Mesendoderm (in vitro differentiated cells): ENCODE data around the gene HTN3.
"Not testable (repeated sequence)": the region's sequence is repeated elsewhere in the genome, so short reads cannot be mapped to it uniquely, and the experiment has no call there.

Experiments
- DNase-seq: peaks from one replicate; pipeline ENCODE4 v3.0.0; 2013
- H2AK5ac ChIP-seq: 2 replicates; pipeline ENCODE4 v1.6.1; 2013; ENCODE audit warnings: low read length, inconsistent platforms
- H2BK120ac ChIP-seq: 2 replicates; pipeline ENCODE4 v1.6.1; 2013; ENCODE audit warnings: low read depth, mild to moderate bottlenecking, low read length, moderate library complexity, mixed read lengths
- H2BK15ac ChIP-seq: replicated peaks from 2 replicates; pipeline ENCODE4 v1.6.1; 2013; ENCODE audit warnings: low read depth, mild to moderate bottlenecking, moderate library complexity
- H2BK5ac ChIP-seq: 2 replicates; pipeline ENCODE4 v1.6.1; 2013; ENCODE audit warnings: low read length, inconsistent platforms
- H3K18ac ChIP-seq: 2 replicates; pipeline ENCODE4 v1.6.1; 2013; ENCODE audit warnings: mild to moderate bottlenecking, low read length, mixed read lengths
- H3K23ac ChIP-seq: one replicate; pipeline ENCODE4 v1.6.1; 2013; ENCODE audit warnings: low read length
- H3K27ac ChIP-seq: 2 replicates; pipeline ENCODE4 v1.5.1; 2013; ENCODE audit warnings: low read depth, mild to moderate bottlenecking, inconsistent platforms, low read length, moderate library complexity
- H3K27me3 ChIP-seq: 2 replicates; pipeline ENCODE4 v1.6.1; 2013; ENCODE audit warnings: low read length, control low read depth, mild to moderate bottlenecking, inconsistent platforms; ENCODE audit not compliant: insufficient read depth, poor library complexity
- H3K36me3 ChIP-seq: 2 replicates; pipeline ENCODE4 v1.6.1; 2013; ENCODE audit warnings: low read length, inconsistent platforms; ENCODE audit not compliant: control insufficient read depth, insufficient read depth
- H3K4ac ChIP-seq: one replicate; pipeline ENCODE4 v1.6.1; 2013; ENCODE audit warnings: low read depth, mild to moderate bottlenecking, low read length, moderate library complexity
- H3K4me1 ChIP-seq: 2 replicates; pipeline ENCODE4 v1.6.1; 2013; ENCODE audit warnings: low read depth, low read length, inconsistent platforms; ENCODE audit not compliant: control insufficient read depth
- H3K4me2 ChIP-seq: 2 replicates; pipeline ENCODE4 v1.6.1; 2013; ENCODE audit warnings: low read length
- H3K4me3 ChIP-seq: 2 replicates; pipeline ENCODE4 v1.5.1; 2013; ENCODE audit warnings: mild to moderate bottlenecking, low read length
- H3K56ac ChIP-seq: one replicate; pipeline ENCODE4 v1.6.1; 2013; ENCODE audit warnings: low read length
- H3K79me1 ChIP-seq: 2 replicates; pipeline ENCODE4 v1.6.1; 2013; ENCODE audit warnings: low read length, inconsistent platforms
- H3K79me2 ChIP-seq: 2 replicates; pipeline ENCODE4 v1.6.1; 2013; ENCODE audit warnings: mild to moderate bottlenecking, low read length; ENCODE audit not compliant: control insufficient read depth, insufficient read depth
- H3K9ac ChIP-seq: 2 replicates; pipeline ENCODE4 v1.6.1; 2013; ENCODE audit warnings: low read length, inconsistent platforms
- H4K5ac ChIP-seq: one replicate; pipeline ENCODE4 v1.6.1; 2013; ENCODE audit warnings: low read length
- H4K8ac ChIP-seq: one replicate; pipeline ENCODE4 v1.6.1; 2013; ENCODE audit warnings: low read depth, mild to moderate bottlenecking, control low read depth, low read length, moderate library complexity
- WGBS: extraction: QIAGEN DNeasy Blood & Tissue Kit; methylation state at CpG from one replicate; pipeline ENCODE4 v1.1.7; 2013; ENCODE audit warnings: low lambda C conversion rate, missing lambda C conversion rate; ENCODE audit not compliant: insufficient coverage; ENCODE audit errors: extremely low coverage; 5-methylcytosine and 5-hydroxymethylcytosine counted together

Gene HTN3

GRCh38 chr4:70027011-70027410 is 1.2 kb upstream of the HTN3 start:
- no peak overlapping the region for H4K5ac ChIP-seq
- H3K18ac ChIP-seq: no peak overlapping the region
- H3K4me2 ChIP-seq: no peak overlapping the region
- no peak overlapping the region for H3K4me3 ChIP-seq
- H3K36me3 ChIP-seq: no peaks in the 10 kb centered on the region
- no peak overlapping the region for H3K56ac ChIP-seq
- H3K79me2 ChIP-seq: no peaks in the 10 kb centered on the region
- no peak overlapping the region for H3K4ac ChIP-seq
- H2BK5ac ChIP-seq: no peak overlapping the region
- H2BK15ac ChIP-seq: no peak overlapping the region
- no peak overlapping the region for H2AK5ac ChIP-seq
- no peaks in the 10 kb centered on the region for H3K27me3 ChIP-seq
- no peak for DNase-seq
- WGBS: no CpG with 5 or more reads among the region's 5 CpGs
- H3K9ac ChIP-seq: no peak overlapping the region
- no peaks in the 10 kb centered on the region for H3K79me1 ChIP-seq
- no peak overlapping the region for H3K23ac ChIP-seq
- H3K27ac ChIP-seq: no peak overlapping the region
- no peak overlapping the region for H2BK120ac ChIP-seq
- H3K4me1 ChIP-seq: no peaks in the 10 kb centered on the region
- H4K8ac ChIP-seq: no peak overlapping the region

DNA sequence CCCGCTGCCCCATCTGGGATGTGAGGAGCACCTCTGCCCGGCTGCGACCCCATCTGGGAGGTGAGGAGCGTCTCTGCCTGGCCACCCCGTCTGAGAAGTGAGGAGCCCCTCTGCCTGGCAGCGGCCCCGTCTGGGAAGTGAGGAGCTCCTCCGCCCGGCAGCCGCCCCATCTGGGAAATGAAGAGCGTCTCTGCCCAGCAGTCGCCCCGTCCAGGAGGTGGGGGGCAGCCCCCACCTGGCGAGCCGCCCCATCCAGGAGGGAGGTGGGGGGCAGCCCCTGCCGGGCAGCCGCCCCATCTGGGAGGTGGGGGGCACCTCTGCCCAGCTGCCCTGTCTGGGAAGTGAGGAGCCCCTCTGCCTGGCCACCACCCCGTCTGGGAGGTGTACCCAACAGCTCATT is 9.3 kb downstream of the HTN3 start:
- H3K9ac ChIP-seq, DNase-seq, H3K79me1 ChIP-seq, H3K27ac ChIP-seq, H3K23ac ChIP-seq, H4K5ac ChIP-seq, H3K56ac ChIP-seq, H3K4me3 ChIP-seq, H3K4me1 ChIP-seq, H2BK5ac ChIP-seq, H3K18ac ChIP-seq, H3K79me2 ChIP-seq, H3K4ac ChIP-seq, H2BK120ac ChIP-seq, H2AK5ac ChIP-seq, H3K4me2 ChIP-seq, H3K36me3 ChIP-seq, H4K8ac ChIP-seq, H2BK15ac ChIP-seq, H3K27me3 ChIP-seq: not testable (repeated sequence)
- WGBS: no CpG with 5 or more reads among the region's 18 CpGs

DNA sequence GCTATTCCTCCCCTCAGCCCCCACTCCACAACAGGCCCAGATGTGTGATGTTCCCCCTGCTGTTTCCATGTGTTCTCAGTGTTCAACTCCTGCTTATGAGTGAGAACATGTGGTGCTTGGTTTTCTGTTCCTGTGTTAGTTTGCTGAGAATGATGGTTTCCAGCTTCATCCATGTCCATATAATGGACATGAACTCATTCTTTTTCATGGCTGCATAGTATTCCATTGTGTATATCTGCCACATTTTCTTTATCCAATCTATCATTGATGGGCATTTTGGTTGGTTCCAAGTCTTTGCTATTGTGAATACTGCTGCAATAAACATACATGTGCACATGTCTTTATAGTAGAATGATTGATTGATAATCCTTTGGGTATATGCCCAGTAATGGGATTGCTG is 11.7 kb downstream of the HTN3 start:
- H3K18ac ChIP-seq, H2AK5ac ChIP-seq, H3K4me3 ChIP-seq: not testable (repeated sequence)

GRCh38 chr4:70041652-70042286 is 13.5 kb downstream of the HTN3 start:
- no CpG with 5 or more reads among the region's 7 CpGs for WGBS
- Histone ChIP-seq H3K18ac (no peak overlapping the region), H3K36me3 (no peaks in the 10 kb centered on the region), H2BK120ac (no peak overlapping the region), H3K23ac (no peak overlapping the region), H3K27me3 (no peaks in the 10 kb centered on the region), H2BK15ac (no peak overlapping the region), H3K4ac (no peak overlapping the region), H3K4me2 (no peak overlapping the region), H3K79me1 (no peaks in the 10 kb centered on the region), H4K5ac (no peak overlapping the region), H3K79me2 (no peaks in the 10 kb centered on the region), H2BK5ac (no peak overlapping the region), H3K4me3 (no peak overlapping the region), H3K9ac (no peak overlapping the region), H4K8ac (no peak overlapping the region), H3K27ac (no peak overlapping the region), H3K56ac (no peak overlapping the region), H3K4me1 (no peaks in the 10 kb centered on the region), H2AK5ac (no peak overlapping the region)
- no peak for DNase-seq

More for the DNA sequence above, 11.7 kb downstream of the HTN3 start:
- not testable (repeated sequence) for H2BK120ac ChIP-seq, H3K23ac ChIP-seq, H4K8ac ChIP-seq, H3K27ac ChIP-seq, H3K4ac ChIP-seq, H3K36me3 ChIP-seq, H3K79me1 ChIP-seq, H3K27me3 ChIP-seq, H3K4me2 ChIP-seq, H2BK5ac ChIP-seq, H2BK15ac ChIP-seq, H3K4me1 ChIP-seq, DNase-seq, H3K56ac ChIP-seq, H3K79me2 ChIP-seq, H4K5ac ChIP-seq, H3K9ac ChIP-seq

DNA sequence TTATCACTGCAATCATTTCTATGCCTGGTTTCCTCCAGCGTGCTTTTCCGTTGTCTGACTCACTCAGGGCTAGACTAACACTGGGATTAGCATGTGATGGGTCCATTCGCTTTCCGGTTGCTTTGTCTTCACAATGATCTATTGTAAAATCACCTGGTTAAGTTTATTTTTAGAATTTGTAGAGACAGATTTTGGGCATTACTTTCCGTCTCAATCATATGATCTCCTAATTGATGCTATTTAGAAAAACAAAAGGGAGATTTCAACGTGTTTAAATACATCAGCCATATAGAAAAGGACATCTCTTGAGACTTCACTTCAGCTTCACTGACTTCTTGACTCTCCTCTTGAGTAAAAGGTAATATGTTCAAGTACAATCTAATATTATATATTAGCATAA is 21.9 kb downstream of the HTN3 start, which contains the start of gene HTN1:
Gene HTN1 (plus strand): TSS at position 301 of the 400 bp plus-strand sequence. CDS start 2,639 bp downstream, outside the sequence.
- H3K18ac ChIP-seq, H3K9ac ChIP-seq, H3K36me3 ChIP-seq, H4K8ac ChIP-seq, H3K27ac ChIP-seq, H3K56ac ChIP-seq, H3K23ac ChIP-seq, H2BK120ac ChIP-seq, H2AK5ac ChIP-seq, H4K5ac ChIP-seq, H2BK5ac ChIP-seq, H3K4me1 ChIP-seq, H3K27me3 ChIP-seq, H3K4ac ChIP-seq, H3K4me3 ChIP-seq, H2BK15ac ChIP-seq, H3K79me1 ChIP-seq, H3K4me2 ChIP-seq, H3K79me2 ChIP-seq, DNase-seq: not testable (repeated sequence)
- WGBS: no CpG with 5 or more reads among the region's 6 CpGs

DNA sequence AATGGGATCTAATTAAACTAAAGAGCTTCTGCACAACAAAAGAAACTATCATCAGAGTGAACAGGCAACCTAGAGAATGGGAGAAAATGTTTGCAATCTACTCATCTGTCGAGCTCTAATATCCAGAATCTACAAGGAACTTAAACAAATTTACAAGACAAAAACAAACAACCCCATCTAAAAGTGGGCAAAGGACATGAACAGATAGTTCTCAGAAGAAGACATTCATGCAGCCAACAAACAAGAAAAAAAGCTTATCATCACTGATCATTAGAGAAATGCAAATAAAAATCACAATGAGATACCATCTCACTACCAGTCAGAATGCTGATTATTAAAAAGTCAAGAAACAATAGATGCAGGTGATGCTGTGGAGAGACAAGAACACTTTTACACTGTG is 28.3 kb downstream of the HTN3 start:
- not testable (repeated sequence) for H3K4ac ChIP-seq, H4K5ac ChIP-seq, H3K18ac ChIP-seq, H3K23ac ChIP-seq, H3K56ac ChIP-seq, H4K8ac ChIP-seq, H2BK120ac ChIP-seq, H3K4me2 ChIP-seq, H3K9ac ChIP-seq, H2BK5ac ChIP-seq, H3K79me2 ChIP-seq, H3K36me3 ChIP-seq, H3K4me1 ChIP-seq, H2BK15ac ChIP-seq, H2AK5ac ChIP-seq, DNase-seq, H3K27me3 ChIP-seq, H3K4me3 ChIP-seq, H3K79me1 ChIP-seq, H3K27ac ChIP-seq
- WGBS: no CpG with 5 or more reads among the region's 1 CpG
